Fibroblast of the aortic adventitia (primary cell): ENCODE measurements around the gene RNF180. TPM values are rescaled to one million over a fixed set of nuclear protein-coding genes. Genes with fewer than 3 reads are reported as not detected.

Experiments
- DNase-seq: peaks from one replicate; pipeline ENCODE4 v3.0.0-alpha.2; 2010; ENCODE audit warnings: low read depth
- H3K4me3 ChIP-seq: 2 replicates; pipeline ENCODE4 v1.5.1; 2011; ENCODE audit warnings: low read depth, mild to moderate bottlenecking, control low read depth, low read length, moderate library complexity
- CTCF ChIP-seq: IDR thresholded peaks from 2 replicates; pipeline ENCODE4 v1.5.1; 2011; ENCODE audit warnings: mild to moderate bottlenecking, low read length, control low read depth, inconsistent platforms; ENCODE audit not compliant: insufficient read depth
- total RNA-seq: library from RNA; depleted of rRNA; stranded (reverse); fragments of >200 nt; gene quantifications from 2 replicates; pipeline ENCODE4 v1.2.3, GENCODE V29; 2012; ENCODE audit warnings: low replicate concordance

Gene RNF180
- total RNA-seq, 1 donor: 1.4 TPM

GRCh38 chr5:64188776-64189175 lies 23.1 kb downstream of the RNF180 start:
- H3K4me3 ChIP-seq: no peak overlapping the region
- DNase-seq: no peak
- no peak for TF ChIP-seq CTCF

- no peak for TF ChIP-seq CTCF
- H3K4me3 ChIP-seq: no peak overlapping the region
- no peak for DNase-seq
Observed at GRCh38 chr5:64190562-64191306, 25.1 kb downstream of the RNF180 start.

GRCh38 chr5:64195981-64196380 lies 30.3 kb downstream of the RNF180 start:
- TF ChIP-seq CTCF: no peak
- no peak overlapping the region for H3K4me3 ChIP-seq
- DNase-seq: no peak

- DNase-seq: no peak
- H3K4me3 ChIP-seq: no peak overlapping the region
- TF ChIP-seq CTCF: no peak
Observed at GRCh38 chr5:64199425-64199824, 33.8 kb downstream of the RNF180 start.

GRCh38 chr5:64201996-64202395 lies 36.4 kb downstream of the RNF180 start:
- TF ChIP-seq CTCF: no peak
- no peak overlapping the region for H3K4me3 ChIP-seq
- peak; percentile 7 for DNase-seq

- no peak overlapping the region for H3K4me3 ChIP-seq
- DNase-seq: no peak
- TF ChIP-seq CTCF: no peak
Observed at GRCh38 chr5:64206653-64207052, 41.0 kb downstream of the RNF180 start.

- DNase-seq: peak; percentile 52
- no peak overlapping the region for H3K4me3 ChIP-seq
- no peak for TF ChIP-seq CTCF
Observed at GRCh38 chr5:64207978-64208377, 42.3 kb downstream of the RNF180 start.
